HUES6 (cell line): Measurements from ENCODE around the gene ADAMTSL1.

Experiments
- H3K27ac ChIP-seq: 2 replicates; pipeline ENCODE4 v1.7.0; 2013; ENCODE audit warnings: low read depth, mild to moderate bottlenecking, low read length, inconsistent platforms
- H3K27me3 ChIP-seq: 2 replicates; pipeline ENCODE4 v1.6.1; 2013; ENCODE audit warnings: low read length; ENCODE audit not compliant: control insufficient read depth, insufficient read depth
- H3K36me3 ChIP-seq: 2 replicates; pipeline ENCODE4 v1.6.1; 2013; ENCODE audit warnings: low read length; ENCODE audit not compliant: control insufficient read depth, insufficient read depth
- H3K4me1 ChIP-seq: 2 replicates; pipeline ENCODE4 v1.6.1; 2013; ENCODE audit warnings: low read length; ENCODE audit not compliant: control insufficient read depth, insufficient read depth
- H3K4me3 ChIP-seq: 2 replicates; pipeline ENCODE4 v1.5.1; 2013; ENCODE audit warnings: low read depth, low read length
- H3K9ac ChIP-seq: one replicate; pipeline ENCODE4 v1.6.1; 2013; ENCODE audit warnings: mild to moderate bottlenecking, low read length
- H3K9me3 ChIP-seq: 2 replicates; pipeline ENCODE4 v1.6.1; 2013; ENCODE audit warnings: low read depth, low read length; ENCODE audit not compliant: control insufficient read depth, insufficient read depth

Gene ADAMTSL1

GRCh38 chr9:18536554-18536953 lies 62.6 kb downstream of the ADAMTSL1 start:
- Histone ChIP-seq H3K9me3 (peaks cover 34% of the 10 kb centered on the region), H3K4me1 (no peaks in the 10 kb centered on the region), H3K9ac (no peak overlapping the region), H3K27me3 (no peaks in the 10 kb centered on the region), H3K4me3 (no peak overlapping the region), H3K27ac (no peak overlapping the region), H3K36me3 (no peaks in the 10 kb centered on the region)

- Histone ChIP-seq H3K27me3 (no peaks in the 10 kb centered on the region), H3K4me3 (no peak overlapping the region), H3K36me3 (no peaks in the 10 kb centered on the region), H3K9me3 (peaks cover 23% of the 10 kb centered on the region), H3K27ac (no peak overlapping the region), H3K4me1 (no peaks in the 10 kb centered on the region), H3K9ac (no peak overlapping the region)
These were observed 65.3 kb downstream of the ADAMTSL1 start for GRCh38 chr9:18539203-18539693.

GRCh38 chr9:18542837-18543405 lies 69.0 kb downstream of the ADAMTSL1 start:
- H3K27ac ChIP-seq, result no peak overlapping the region
- no peaks in the 10 kb centered on the region for H3K4me1 ChIP-seq
- no peak overlapping the region for H3K4me3 ChIP-seq
- H3K9me3 ChIP-seq, result no peaks in the 10 kb centered on the region
- H3K27me3 ChIP-seq, result no peaks in the 10 kb centered on the region
- H3K36me3 ChIP-seq, result no peaks in the 10 kb centered on the region
- no peak overlapping the region for H3K9ac ChIP-seq

GRCh38 chr9:18543406-18544192 lies 69.6 kb downstream of the ADAMTSL1 start:
- Histone ChIP-seq H3K9ac (no peak overlapping the region), H3K36me3 (no peaks in the 10 kb centered on the region), H3K27me3 (no peaks in the 10 kb centered on the region), H3K4me1 (no peaks in the 10 kb centered on the region), H3K9me3 (no peaks in the 10 kb centered on the region), H3K27ac (no peak overlapping the region), H3K4me3 (no peak overlapping the region)

GRCh38 chr9:18544456-18544855 lies 70.5 kb downstream of the ADAMTSL1 start:
- Histone ChIP-seq H3K9ac (no peak overlapping the region), H3K27ac (no peak overlapping the region), H3K9me3 (no peaks in the 10 kb centered on the region), H3K4me3 (no peak overlapping the region), H3K36me3 (no peaks in the 10 kb centered on the region), H3K4me1 (no peaks in the 10 kb centered on the region), H3K27me3 (no peaks in the 10 kb centered on the region)

- Histone ChIP-seq H3K4me3 (no peak overlapping the region), H3K9me3 (no peaks in the 10 kb centered on the region), H3K27ac (no peak overlapping the region), H3K4me1 (no peaks in the 10 kb centered on the region), H3K9ac (no peak overlapping the region), H3K36me3 (no peaks in the 10 kb centered on the region), H3K27me3 (no peaks in the 10 kb centered on the region)
These were observed 71.8 kb downstream of the ADAMTSL1 start for GRCh38 chr9:18545636-18546360.

- no peaks in the 10 kb centered on the region for H3K9me3 ChIP-seq
- H3K27me3 ChIP-seq, result no peaks in the 10 kb centered on the region
- no peaks in the 10 kb centered on the region for H3K4me1 ChIP-seq
- no peak overlapping the region for H3K4me3 ChIP-seq
- no peak overlapping the region for H3K27ac ChIP-seq
- H3K36me3 ChIP-seq, result no peaks in the 10 kb centered on the region
- H3K9ac ChIP-seq, result no peak overlapping the region
These were observed 74.5 kb downstream of the ADAMTSL1 start for GRCh38 chr9:18548456-18548855.

- Histone ChIP-seq H3K36me3 (no peaks in the 10 kb centered on the region), H3K9ac (no peak overlapping the region), H3K4me1 (no peaks in the 10 kb centered on the region), H3K27me3 (no peaks in the 10 kb centered on the region), H3K9me3 (0 out of 2 replicates have a peak, but pooled peaks cover 2% of the 10 kb centered on the region), H3K4me3 (no peak overlapping the region), H3K27ac (no peak overlapping the region)
These were observed 75.8 kb downstream of the ADAMTSL1 start for GRCh38 chr9:18549772-18550171.

- Histone ChIP-seq H3K27ac (no peak overlapping the region), H3K9me3 (0 out of 2 replicates have a peak, but pooled peaks cover 2% of the 10 kb centered on the region), H3K4me1 (no peaks in the 10 kb centered on the region), H3K36me3 (no peaks in the 10 kb centered on the region), H3K9ac (no peak overlapping the region), H3K27me3 (no peaks in the 10 kb centered on the region), H3K4me3 (no peak overlapping the region)
These were observed 76.3 kb downstream of the ADAMTSL1 start for GRCh38 chr9:18550286-18550685.

GRCh38 chr9:18554244-18554643 lies 80.3 kb downstream of the ADAMTSL1 start:
- 0 out of 2 replicates have a peak, but pooled peaks cover 2% of the 10 kb centered on the region for H3K9me3 ChIP-seq
- no peak overlapping the region for H3K4me3 ChIP-seq
- no peak overlapping the region for H3K27ac ChIP-seq
- H3K36me3 ChIP-seq, result no peaks in the 10 kb centered on the region
- no peaks in the 10 kb centered on the region for H3K27me3 ChIP-seq
- H3K4me1 ChIP-seq, result no peaks in the 10 kb centered on the region
- H3K9ac ChIP-seq, result no peak overlapping the region
